Activated CD8-positive, alpha-beta memory T cell treated with anti-CD3 and anti-CD28 coated beads, Interleukin-2, amount 50 U/mL, for 24 hours (primary cell): ENCODE results near the gene TEKT3.

Experiments used
- DNase-seq: peaks from one replicate; pipeline ENCODE4 v3.0.0-alpha.2; 2020; ENCODE audit errors: extremely low read depth

TEKT3 gene

GRCh38 chr17:15266325-15267125 is 74.9 kb downstream of the TEKT3 start:
- no peak for DNase-seq

GRCh38 chr17:15265131-15265530 is 76.3 kb downstream of the TEKT3 start, which contains the start of gene PMP22:
PMP22 (minus strand) TSS chr17:15265326; CDS start chr17:15260727, 4,599 bp downstream.
- no peak for DNase-seq

DNA sequence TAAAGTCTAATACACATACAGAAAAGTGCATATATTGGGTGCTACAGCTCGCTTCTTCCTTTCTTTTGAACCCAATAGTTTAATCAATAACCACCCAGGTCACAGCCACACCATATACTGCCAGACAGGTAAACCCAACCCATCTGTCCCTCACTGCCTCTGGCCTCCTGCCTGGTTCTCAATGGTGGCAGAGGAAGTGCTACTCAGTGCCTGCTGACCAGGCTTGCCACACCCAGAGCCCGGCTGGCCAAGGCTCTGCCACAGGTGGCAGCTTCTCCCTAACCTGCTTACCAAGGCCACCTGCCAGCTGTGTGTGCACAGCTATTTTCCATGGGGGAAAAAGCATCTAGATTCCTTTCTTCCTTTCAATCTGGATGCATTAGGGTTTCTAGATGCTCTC is 76.9 kb downstream of the TEKT3 start:
- DNase-seq = no peak

GRCh38 chr17:15263680-15264079 is 77.7 kb downstream of the TEKT3 start:
- no peak for DNase-seq

DNA sequence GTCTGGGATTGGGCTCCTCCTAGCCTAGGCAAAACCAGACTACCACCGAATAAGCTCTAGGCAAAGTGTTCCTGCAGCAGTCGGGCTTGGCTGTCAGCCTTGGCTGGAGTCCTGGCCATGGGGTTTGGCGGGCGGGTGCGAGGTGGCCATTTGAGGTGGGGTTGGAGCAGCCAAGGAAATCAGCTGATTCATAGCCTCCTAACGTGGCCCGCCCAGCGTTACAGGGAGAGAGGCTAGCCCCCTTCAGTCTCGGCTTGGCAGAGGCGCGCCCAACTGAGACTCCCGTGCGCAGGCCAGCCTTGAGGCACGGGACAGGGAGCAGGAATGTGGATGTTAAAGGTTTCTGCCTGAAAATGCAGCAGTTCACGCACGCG is 78.2 kb downstream of the TEKT3 start:
- DNase-seq = no peak

DNA sequence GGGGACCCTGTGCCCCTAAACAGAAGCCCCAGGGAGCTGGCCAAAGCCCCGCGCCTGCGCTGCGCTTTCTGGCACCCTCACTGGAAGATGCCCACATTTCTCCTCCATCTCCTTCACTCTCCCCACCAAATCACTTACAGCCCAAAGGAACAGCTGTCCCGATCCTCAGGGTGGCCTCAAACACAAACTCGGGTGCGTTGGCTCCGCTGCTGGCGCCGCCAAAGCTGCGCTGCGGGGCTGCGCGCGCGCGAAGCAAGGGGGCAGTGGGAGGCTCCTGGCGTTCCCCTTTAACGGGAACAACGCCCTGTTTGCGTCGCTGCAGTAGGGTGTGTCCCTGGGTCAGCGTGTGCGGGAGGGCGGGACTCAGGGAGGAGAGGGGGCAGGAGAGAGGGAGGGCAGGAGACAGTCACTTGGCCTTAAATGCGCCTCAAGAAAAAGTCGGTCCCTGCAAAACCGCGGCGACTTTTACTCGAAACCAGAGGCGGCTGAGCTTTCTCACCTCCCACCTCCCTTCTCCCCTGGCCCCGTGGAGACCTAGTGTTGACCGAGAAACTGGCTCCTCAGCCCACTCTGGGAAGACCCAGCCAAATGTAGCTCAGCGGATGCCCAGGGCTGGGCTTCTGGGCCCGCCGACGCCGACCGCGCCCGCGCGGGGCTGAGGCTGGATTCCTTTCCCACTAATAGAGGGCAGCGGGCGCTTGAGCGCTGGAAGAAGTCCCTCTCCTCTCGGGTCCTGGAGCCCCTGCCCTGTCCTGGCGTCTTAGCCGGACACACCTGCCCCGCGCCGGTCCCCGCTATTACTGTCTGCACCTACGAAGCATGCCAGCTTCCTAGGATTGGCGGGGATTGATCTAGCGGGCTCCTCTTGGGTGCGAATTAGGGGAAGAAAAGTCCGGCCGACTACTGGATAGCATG is 78.8 kb downstream of the TEKT3 start:
- no peak for DNase-seq

- DNase-seq = no peak
Measured at GRCh38 chr17:15261802-15262290, 79.6 kb downstream of the TEKT3 start.

DNA sequence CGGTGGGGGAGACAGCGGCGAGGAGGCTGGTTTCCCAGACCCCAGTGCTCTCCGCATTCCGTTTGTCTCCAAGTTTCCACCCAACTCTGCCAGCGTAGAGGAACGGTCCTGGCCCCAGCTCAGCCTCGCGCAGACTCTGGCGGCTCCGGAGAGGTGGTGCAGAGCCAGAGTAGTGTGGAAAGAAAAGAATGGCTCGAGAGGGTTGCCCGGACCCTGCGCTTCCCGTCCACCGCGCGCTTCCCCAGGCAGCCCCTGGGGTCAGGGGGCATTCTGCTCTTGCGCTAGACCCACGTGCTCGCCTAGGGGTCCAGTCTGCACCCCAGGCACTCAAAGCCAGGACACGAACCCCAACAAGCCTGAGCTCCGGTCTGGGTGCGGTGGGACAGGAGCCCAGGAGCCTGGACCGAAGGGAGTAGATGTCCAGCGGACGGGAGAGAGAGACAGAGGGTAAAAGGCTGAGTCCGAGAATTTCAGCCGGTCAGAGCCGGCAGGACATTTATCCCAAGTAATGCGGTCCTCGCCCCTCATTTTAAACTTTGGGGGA is 80.1 kb downstream of the TEKT3 start:
- no peak for DNase-seq

- no peak for DNase-seq
Measured at GRCh38 chr17:15260376-15261257, 80.8 kb downstream of the TEKT3 start.

GRCh38 chr17:15257796-15258512 is 83.4 kb downstream of the TEKT3 start:
- DNase-seq = no peak

DNA sequence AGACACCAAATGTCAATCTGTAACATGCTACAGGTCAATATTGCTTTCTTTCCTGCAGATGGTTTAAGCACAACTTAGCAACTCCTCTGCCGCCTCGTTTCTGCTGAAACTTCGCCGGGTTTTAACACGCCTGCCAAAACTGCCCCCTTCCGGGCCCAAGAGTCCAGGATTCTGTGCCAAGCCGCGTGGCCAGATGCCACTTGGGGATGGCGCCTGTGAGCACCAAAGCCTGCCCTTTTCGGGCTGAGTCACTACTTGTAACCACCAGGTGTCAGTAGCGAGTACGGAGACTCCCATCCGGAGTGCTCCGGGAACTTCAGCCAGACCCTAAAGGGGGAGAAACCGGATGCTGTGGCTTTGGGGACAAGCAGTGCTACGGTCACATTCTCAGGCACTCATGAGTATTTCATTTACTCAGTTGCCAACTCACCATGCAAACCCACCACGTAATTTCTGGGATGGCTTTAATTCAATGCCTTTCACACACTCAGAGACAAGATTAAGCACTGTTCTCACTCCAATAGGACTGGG is 84.1 kb downstream of the TEKT3 start:
- no peak for DNase-seq

- no peak for DNase-seq
Measured at GRCh38 chr17:15256689-15257088, 84.7 kb downstream of the TEKT3 start.

DNA sequence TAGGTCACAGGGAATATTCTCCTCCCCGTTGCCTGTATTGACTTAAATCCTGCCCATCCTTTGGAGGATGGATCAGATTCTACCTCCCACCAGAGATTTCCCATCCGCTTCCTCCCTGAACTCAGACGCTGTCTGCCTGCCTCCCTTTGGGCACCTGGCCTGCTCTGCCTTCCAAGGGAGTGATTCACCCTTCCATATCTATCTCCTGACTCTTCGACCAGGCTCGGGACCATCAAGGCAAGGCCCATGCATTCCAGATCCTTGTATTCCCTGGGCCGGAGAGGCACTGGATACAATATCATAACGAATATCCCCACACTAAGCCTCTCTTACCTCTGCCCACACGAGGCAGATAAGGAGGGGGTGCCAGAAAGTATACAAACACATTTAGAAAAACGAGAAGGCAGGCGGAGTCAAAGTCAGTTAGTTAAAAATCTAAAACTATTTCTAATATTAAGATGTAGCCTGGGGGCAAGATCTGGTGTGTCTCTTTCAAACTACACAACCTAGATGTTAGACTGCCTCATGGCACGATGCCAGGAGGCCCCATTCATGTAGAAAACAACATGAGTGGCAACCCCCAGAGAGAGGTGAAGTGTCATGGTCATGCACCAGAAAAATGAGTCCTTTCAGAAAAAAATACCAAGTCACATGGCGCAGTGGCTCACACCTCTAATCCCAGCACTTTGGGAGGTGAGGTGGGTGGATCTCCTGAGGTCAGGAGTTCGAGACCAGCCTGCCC is 85.5 kb downstream of the TEKT3 start:
- no peak for DNase-seq
